Sigmoid colon (tissue), 7 donors: Measurements from ENCODE around the gene CLCN7. TPM values are rescaled to one million over a fixed set of nuclear protein-coding genes. Genes with fewer than 3 reads are reported as not detected.

Experiments
- DNase-seq: peaks from one replicate; pipeline ENCODE4 v3.0.0-alpha.2; 2019
- H3K27ac ChIP-seq, 4 donors: fragments of 200-600 bp; sonication (generic); one replicate each; pipeline ENCODE4 v1.5.1; 2016 to 2019; ENCODE audit warnings: mild to moderate bottlenecking in 1 of 4
- H3K27me3 ChIP-seq, 3 donors: fragments of 200-600 bp; sonication (generic); one replicate each; pipeline ENCODE4 v1.5.1; 2019; ENCODE audit warnings: mild to moderate bottlenecking in 1 of 3
- H3K36me3 ChIP-seq, 4 donors: fragments of 200-600 bp; sonication (generic); one replicate each; pipeline ENCODE4 v1.5.1; 2016 to 2019
- H3K4me1 ChIP-seq, 4 donors: fragments of 200-600 bp; sonication (generic); one replicate each; pipeline ENCODE4 v1.5.1; 2017 to 2019
- H3K4me3 ChIP-seq, 4 donors: fragments of 200-600 bp; sonication (generic); one replicate each; pipeline ENCODE4 v1.5.1; 2017 to 2019; ENCODE audit warnings: mild to moderate bottlenecking in 2 of 4, moderate library complexity in 1 of 4
- H3K9me3 ChIP-seq, 4 donors: fragments of 200-600 bp in 3 of 4; sonication (generic) in 3 of 4; one replicate each; pipeline versions ENCODE4 v1.5.1 to v1.6.1; 2013 to 2019
- EP300 ChIP-seq, 4 donors: sonication (generic); formaldehyde crosslinking; IDR thresholded peaks; one replicate each; pipeline ENCODE4 v1.6.1; 2017; ENCODE audit warnings: antibody characterized with exemption in 4 of 4
- POLR2A ChIP-seq, 2 donors: fragments of 450-650 bp; IDR thresholded peaks; one replicate each; pipeline ENCODE4 v1.6.1; 2016; ENCODE audit warnings: antibody characterized with exemption in 2 of 2, mild to moderate bottlenecking in 2 of 2, moderate library complexity in 2 of 2
- POLR2AphosphoS5 ChIP-seq, 4 donors: sonication (generic); formaldehyde crosslinking; IDR thresholded peaks; one replicate each; pipeline ENCODE4 v1.6.1; 2017; ENCODE audit warnings: antibody characterized with exemption in 4 of 4
- WGBS, 2 donors: extraction: QIAGEN DNeasy Blood & Tissue Kit; methylation state at CpG; one replicate each; pipeline ENCODE4 v1.1.7; 2013; 5-methylcytosine and 5-hydroxymethylcytosine counted together
- intact Hi-C: fragments of 100-400 bp; cut with DNase I; formaldehyde crosslinking; loops from one replicate; pipeline ENCODE4 v1.15.1; 2023
- polyA plus RNA-seq, 3 donors: library from polyadenylated mRNA; stranded (reverse); fragments of 200-250 nt; gene quantifications; one replicate each; pipeline ENCODE4 v1.2.3, GENCODE V29; 2013
- total RNA-seq, 4 donors: library from RNA; depleted of rRNA; stranded (reverse); fragments of >200 nt; gene quantifications; one replicate each; pipeline ENCODE4 v1.1.0, GENCODE V29; 2016
- TF ChIP-seq, protein P1 (sequence below), 4 experiments: fragments of 450-650 bp in 3 of 4; fragments of 200-600 bp in 1 of 4; IDR thresholded peaks; one replicate each; pipeline ENCODE4 v1.5.1; 2016 to 2019; ENCODE audit warnings: antibody characterized with exemption in 4 of 4, mild to moderate bottlenecking in 3 of 4, moderate library complexity in 2 of 4
- donor health status: healthy with polysubstance abuse.
- donor health status: Bipolar disorder and iron deficiency.
- donor health status: healthy.

Gene CLCN7
- total and polyA plus RNA-seq, 7 donors: 4.2 to 78.7 (median 38.7) TPM

DNA sequence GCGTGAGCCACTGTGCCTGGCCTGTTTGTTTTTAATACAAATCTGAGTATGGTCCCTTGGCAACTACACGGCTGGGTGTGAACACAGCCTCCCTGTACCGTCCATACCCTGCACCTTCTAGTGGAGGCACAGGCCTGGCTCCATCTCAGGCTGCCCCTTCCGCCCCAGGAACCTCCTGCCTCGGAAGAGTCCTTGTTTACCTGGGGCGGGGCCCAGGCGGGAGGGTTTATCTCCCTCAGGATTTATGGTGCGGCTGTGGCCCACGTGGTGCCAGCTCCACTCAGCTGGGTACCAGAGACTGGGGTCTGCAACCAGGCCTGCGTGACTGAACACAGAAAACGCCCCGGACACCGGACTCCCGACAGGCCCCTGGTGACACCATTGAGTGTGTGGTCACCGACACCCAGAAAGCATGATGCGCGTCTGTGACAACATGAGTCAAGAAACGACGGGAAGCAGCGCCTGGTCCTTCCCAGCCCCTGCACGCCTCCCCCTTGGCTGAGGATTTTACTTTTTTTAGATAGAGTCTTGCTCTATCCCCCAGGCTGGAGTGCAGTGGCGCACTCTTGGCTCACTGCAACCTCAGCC lies 79.3 kb downstream of the CLCN7 start:
- Histone ChIP-seq H3K27me3 (no peaks in the 10 kb centered on the region), H3K9me3 (no peaks in the 10 kb centered on the region), H3K36me3 (peaks cover 33 to 92% (median 44%) of the 10 kb centered on the region in 4 donors), H3K27ac (no peak overlapping the region), H3K4me3 (no peak overlapping the region), H3K4me1 (no peaks in the 10 kb centered on the region)
- TF ChIP-seq, protein P1, sequence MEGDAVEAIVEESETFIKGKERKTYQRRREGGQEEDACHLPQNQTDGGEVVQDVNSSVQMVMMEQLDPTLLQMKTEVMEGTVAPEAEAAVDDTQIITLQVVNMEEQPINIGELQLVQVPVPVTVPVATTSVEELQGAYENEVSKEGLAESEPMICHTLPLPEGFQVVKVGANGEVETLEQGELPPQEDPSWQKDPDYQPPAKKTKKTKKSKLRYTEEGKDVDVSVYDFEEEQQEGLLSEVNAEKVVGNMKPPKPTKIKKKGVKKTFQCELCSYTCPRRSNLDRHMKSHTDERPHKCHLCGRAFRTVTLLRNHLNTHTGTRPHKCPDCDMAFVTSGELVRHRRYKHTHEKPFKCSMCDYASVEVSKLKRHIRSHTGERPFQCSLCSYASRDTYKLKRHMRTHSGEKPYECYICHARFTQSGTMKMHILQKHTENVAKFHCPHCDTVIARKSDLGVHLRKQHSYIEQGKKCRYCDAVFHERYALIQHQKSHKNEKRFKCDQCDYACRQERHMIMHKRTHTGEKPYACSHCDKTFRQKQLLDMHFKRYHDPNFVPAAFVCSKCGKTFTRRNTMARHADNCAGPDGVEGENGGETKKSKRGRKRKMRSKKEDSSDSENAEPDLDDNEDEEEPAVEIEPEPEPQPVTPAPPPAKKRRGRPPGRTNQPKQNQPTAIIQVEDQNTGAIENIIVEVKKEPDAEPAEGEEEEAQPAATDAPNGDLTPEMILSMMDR (IDR thresholded peaks at IDR 0.05): no peak
- no peak for TF ChIP-seq POLR2AphosphoS5 (IDR thresholded peaks at IDR 0.05)
- no peak for TF ChIP-seq POLR2A (IDR thresholded peaks at IDR 0.05)
- TF ChIP-seq EP300 (IDR thresholded peaks at IDR 0.05): no peak
- intact Hi-C loops: no loop called here
- DNase-seq: no peak
- 57 to 84% methylated on average over 22 of the region's 22 CpGs for WGBS, 2 donors

Other genes starting within 250 kb of the CLCN7 start
- 1 to 10 TPM in 1 of 4 donors, not detected in 3; 1.4 TPM for gene TPSG1, start 249.8 kb downstream of the CLCN7 start, total RNA-seq
- gene TPSG1, start 249.8 kb downstream of the CLCN7 start, polyA plus RNA-seq: 10 to 100 TPM; 21.5 to 73.9 (median 59.9) TPM
- 100 to 1,000 TPM in 1 of 4 donors, 10 to 100 TPM in 3; 12.2 to 182 (median 17.6) TPM for gene TPSB2, start 244.8 kb downstream of the CLCN7 start, total RNA-seq
- gene TPSB2, start 244.8 kb downstream of the CLCN7 start, polyA plus RNA-seq: 10 to 100 TPM in 2 of 3 donors, 1 to 10 TPM in 1; 7.9 to 27.6 (median 11.0) TPM
- gene TPSAB1, start 234.3 kb downstream of the CLCN7 start, total RNA-seq: 100 to 1,000 TPM in 1 of 4 donors, 10 to 100 TPM in 3; 10.2 to 118 (median 17.3) TPM
- 10 to 100 TPM in 1 of 3 donors, 1 to 10 TPM in 2; 5.1 to 25.2 (median 8.9) TPM for gene TPSAB1, start 234.3 kb downstream of the CLCN7 start, polyA plus RNA-seq
- gene TPSD1, start 219.0 kb downstream of the CLCN7 start, total RNA-seq: 1 to 10 TPM in 1 of 4 donors, not detected in 3; 5.3 TPM
- gene TPSD1, start 219.0 kb downstream of the CLCN7 start, polyA plus RNA-seq: 1 to 10 TPM in 1 of 3 donors, under 1 TPM in 1, not detected in 1; 0.71 to 1.2 TPM
- 10 to 100 TPM; 44.0 to 95.3 (median 61.5) TPM for gene UBE2I, start 165.4 kb downstream of the CLCN7 start, total RNA-seq
- gene UBE2I, start 165.4 kb downstream of the CLCN7 start, polyA plus RNA-seq: 10 to 100 TPM; 38.4 to 85.1 (median 45.3) TPM
- gene BAIAP3, start 141.4 kb downstream of the CLCN7 start, total RNA-seq: 1 to 10 TPM in 3 of 4 donors, not detected in 1; 1.1 to 1.8 (median 1.6) TPM
- gene BAIAP3, start 141.4 kb downstream of the CLCN7 start, polyA plus RNA-seq: 1 to 10 TPM in 2 of 3 donors, under 1 TPM in 1; 0.60 to 5.5 (median 1.8) TPM
- 100 to 1,000 TPM in 2 of 4 donors, 10 to 100 TPM in 2; 83.4 to 107 (median 98.3) TPM for gene TSR3, start 123.2 kb downstream of the CLCN7 start, total RNA-seq
- gene TSR3, start 123.2 kb downstream of the CLCN7 start, polyA plus RNA-seq: 10 to 100 TPM; 59.0 to 69.1 (median 66.9) TPM
- gene GNPTG, start 123.1 kb downstream of the CLCN7 start, total RNA-seq: 10 to 100 TPM; 42.1 to 60.1 (median 43.7) TPM
- gene GNPTG, start 123.1 kb downstream of the CLCN7 start, polyA plus RNA-seq: 10 to 100 TPM; 28.0 to 46.0 (median 30.6) TPM
- 10 to 100 TPM; 19.6 to 29.1 (median 20.7) TPM for gene UNKL, start 60.3 kb downstream of the CLCN7 start, total RNA-seq
- gene UNKL, start 60.3 kb downstream of the CLCN7 start, polyA plus RNA-seq: 10 to 100 TPM in 2 of 3 donors, 1 to 10 TPM in 1; 2.1 to 13.0 (median 10.8) TPM
- gene UQCC4, start 54.3 kb downstream of the CLCN7 start, total RNA-seq: 10 to 100 TPM in 3 of 4 donors, 1 to 10 TPM in 1; 8.3 to 17.4 (median 15.6) TPM
- 10 to 100 TPM; 25.8 to 32.6 (median 27.0) TPM for gene UQCC4, start 54.3 kb downstream of the CLCN7 start, polyA plus RNA-seq
- not detected for gene PERCC1, start 44.0 kb downstream of the CLCN7 start, total RNA-seq
- gene PERCC1, start 44.0 kb downstream of the CLCN7 start, polyA plus RNA-seq: under 1 TPM in 1 of 3 donors, not detected in 2; 0.07 TPM
- under 1 TPM in 1 of 4 donors, not detected in 3; 0.55 TPM for gene CCDC154, start 30.5 kb downstream of the CLCN7 start, total RNA-seq
- gene CCDC154, start 30.5 kb downstream of the CLCN7 start, polyA plus RNA-seq: 1 to 10 TPM in 1 of 3 donors, not detected in 2; 1.4 TPM
- not detected for gene PTX4, start 13.9 kb upstream of the CLCN7 start, total RNA-seq
- not detected for gene PTX4, start 13.9 kb upstream of the CLCN7 start, polyA plus RNA-seq
- gene TELO2, start 18.3 kb upstream of the CLCN7 start, total RNA-seq: 10 to 100 TPM; 12.5 to 31.3 (median 18.1) TPM
- 10 to 100 TPM; 10.4 to 60.3 (median 12.0) TPM for gene TELO2, start 18.3 kb upstream of the CLCN7 start, polyA plus RNA-seq
- 10 to 100 TPM; 38.0 to 46.0 (median 42.3) TPM for gene TMEM204, start 58.6 kb upstream of the CLCN7 start, total RNA-seq
- 10 to 100 TPM in 2 of 3 donors, 1 to 10 TPM in 1; 2.5 to 16.2 (median 15.7) TPM for gene TMEM204, start 58.6 kb upstream of the CLCN7 start, polyA plus RNA-seq
- gene IFT140, start 137.0 kb upstream of the CLCN7 start, total RNA-seq: 10 to 100 TPM in 3 of 4 donors, 1 to 10 TPM in 1; 9.2 to 36.8 (median 16.8) TPM
- 10 to 100 TPM in 1 of 3 donors, 1 to 10 TPM in 2; 3.7 to 10.2 (median 4.8) TPM for gene IFT140, start 137.0 kb upstream of the CLCN7 start, polyA plus RNA-seq
- gene CRAMP1, start 137.3 kb upstream of the CLCN7 start, total RNA-seq: 10 to 100 TPM in 1 of 4 donors, 1 to 10 TPM in 3; 6.4 to 24.6 (median 8.0) TPM
- gene CRAMP1, start 137.3 kb upstream of the CLCN7 start, polyA plus RNA-seq: 10 to 100 TPM in 1 of 3 donors, 1 to 10 TPM in 2; 2.4 to 13.5 (median 2.5) TPM
- 10 to 100 TPM; 12.4 to 18.1 (median 17.3) TPM for gene JPT2, start 203.3 kb upstream of the CLCN7 start, total RNA-seq
- 10 to 100 TPM; 25.2 to 53.7 (median 33.8) TPM for gene JPT2, start 203.3 kb upstream of the CLCN7 start, polyA plus RNA-seq
- 10 to 100 TPM; 22.1 to 80.9 (median 30.8) TPM for gene MAPK8IP3, start 231.2 kb upstream of the CLCN7 start, total RNA-seq
- gene MAPK8IP3, start 231.2 kb upstream of the CLCN7 start, polyA plus RNA-seq: 10 to 100 TPM in 1 of 3 donors, 1 to 10 TPM in 2; 3.6 to 79.1 (median 5.5) TPM